Trophoblast cell (in vitro differentiated cells and primary cell): ENCODE results near the gene NCBP1.

ENCODE experiments used
- DNase-seq, 2 donors: peaks; one replicate each; pipeline ENCODE4 v3.0.0-alpha.2; 2016
- H2AFZ ChIP-seq: 2 replicates; pipeline ENCODE4 v1.6.1; 2013; ENCODE audit warnings: low read length, moderate library complexity, mild to moderate bottlenecking; ENCODE audit not compliant: insufficient read depth, poor library complexity
- H2AK5ac ChIP-seq: 2 replicates; pipeline ENCODE4 v1.6.1; 2013; ENCODE audit warnings: mild to moderate bottlenecking, low read length
- H2BK120ac ChIP-seq: 2 replicates; pipeline ENCODE4 v1.6.1; 2013; ENCODE audit warnings: low read length, mild to moderate bottlenecking, moderate library complexity; ENCODE audit not compliant: insufficient read depth, poor library complexity
- H2BK12ac ChIP-seq: 2 replicates; pipeline ENCODE4 v1.6.1; 2013; ENCODE audit warnings: mild to moderate bottlenecking, low read length, moderate library complexity
- H2BK5ac ChIP-seq: 2 replicates; pipeline ENCODE4 v1.6.1; 2013; ENCODE audit warnings: low read length, low read depth, moderate library complexity, mild to moderate bottlenecking; ENCODE audit not compliant: poor library complexity
- H3K14ac ChIP-seq: 2 replicates; pipeline ENCODE4 v1.6.1; 2013; ENCODE audit warnings: mild to moderate bottlenecking, low read length
- H3K18ac ChIP-seq: 2 replicates; pipeline ENCODE4 v1.6.1; 2013; ENCODE audit warnings: mild to moderate bottlenecking, low read length
- H3K23ac ChIP-seq: 2 replicates; pipeline ENCODE4 v1.6.1; 2013; ENCODE audit warnings: low read length
- H3K27ac ChIP-seq: 2 replicates; pipeline ENCODE4 v1.5.1; 2013; ENCODE audit warnings: low read depth, mild to moderate bottlenecking, inconsistent platforms, low read length, moderate library complexity
- H3K27me3 ChIP-seq: 2 replicates; pipeline ENCODE4 v1.6.1; 2013; ENCODE audit warnings: inconsistent platforms, mild to moderate bottlenecking, low read length, moderate library complexity; ENCODE audit not compliant: insufficient read depth
- H3K36me3 ChIP-seq, 2 experiments: 1 replicate in 1 of 2; 2 replicates in 1 of 2; pipeline ENCODE4 v1.6.1; 2013; ENCODE audit warnings: low read length in 2 of 2, mild to moderate bottlenecking in 2 of 2, moderate library complexity in 1 of 2; ENCODE audit not compliant: insufficient read depth in 2 of 2, control insufficient read depth in 1 of 2
- H3K4ac ChIP-seq: 2 replicates; pipeline ENCODE4 v1.6.1; 2013; ENCODE audit warnings: low read depth, mild to moderate bottlenecking, low read length, moderate library complexity
- H3K4me1 ChIP-seq, 2 experiments: 1 replicate in 1 of 2; 2 replicates in 1 of 2; pipeline ENCODE4 v1.6.1; 2013; ENCODE audit warnings: low read length in 2 of 2, mild to moderate bottlenecking in 2 of 2, moderate library complexity in 1 of 2; ENCODE audit not compliant: insufficient read depth in 2 of 2, control insufficient read depth in 1 of 2
- H3K4me2 ChIP-seq: 2 replicates; pipeline ENCODE4 v1.6.1; 2013; ENCODE audit warnings: inconsistent platforms, mild to moderate bottlenecking, low read length, moderate library complexity
- H3K4me3 ChIP-seq: 2 replicates; pipeline ENCODE4 v1.5.1; 2013; ENCODE audit warnings: mild to moderate bottlenecking, low read depth, low read length, inconsistent platforms
- H3K79me1 ChIP-seq: one replicate; pipeline ENCODE4 v1.6.1; 2013; ENCODE audit warnings: low read length
- H3K79me2 ChIP-seq: 2 replicates; pipeline ENCODE4 v1.6.1; 2013; ENCODE audit warnings: low read length, mild to moderate bottlenecking; ENCODE audit not compliant: control insufficient read depth, insufficient read depth, poor library complexity
- H3K9ac ChIP-seq: 2 replicates; pipeline ENCODE4 v1.6.1; 2013; ENCODE audit warnings: mild to moderate bottlenecking, low read length
- H3K9me3 ChIP-seq: 2 replicates; pipeline ENCODE4 v1.6.1; 2013; ENCODE audit warnings: low read depth, mild to moderate bottlenecking, control low read depth, inconsistent platforms, low read length; ENCODE audit not compliant: insufficient read depth
- H4K12ac ChIP-seq: 2 replicates; pipeline ENCODE4 v1.6.1; 2013; ENCODE audit warnings: low read depth, mild to moderate bottlenecking, low read length, moderate library complexity
- H4K8ac ChIP-seq: 2 replicates; pipeline ENCODE4 v1.6.1; 2013; ENCODE audit warnings: low read depth, mild to moderate bottlenecking, low read length, moderate library complexity
- H4K91ac ChIP-seq: one replicate; pipeline ENCODE4 v1.6.1; 2013; ENCODE audit warnings: low read depth, mild to moderate bottlenecking, low read length, moderate library complexity
- WGBS: extraction: QIAGEN DNeasy Blood & Tissue Kit; methylation state at CpG from one replicate; pipeline ENCODE4 v1.1.7; 2013; ENCODE audit warnings: missing lambda C conversion rate; ENCODE audit not compliant: insufficient read length, insufficient coverage; ENCODE audit errors: extremely low coverage; 5-methylcytosine and 5-hydroxymethylcytosine counted together

Gene NCBP1

DNA sequence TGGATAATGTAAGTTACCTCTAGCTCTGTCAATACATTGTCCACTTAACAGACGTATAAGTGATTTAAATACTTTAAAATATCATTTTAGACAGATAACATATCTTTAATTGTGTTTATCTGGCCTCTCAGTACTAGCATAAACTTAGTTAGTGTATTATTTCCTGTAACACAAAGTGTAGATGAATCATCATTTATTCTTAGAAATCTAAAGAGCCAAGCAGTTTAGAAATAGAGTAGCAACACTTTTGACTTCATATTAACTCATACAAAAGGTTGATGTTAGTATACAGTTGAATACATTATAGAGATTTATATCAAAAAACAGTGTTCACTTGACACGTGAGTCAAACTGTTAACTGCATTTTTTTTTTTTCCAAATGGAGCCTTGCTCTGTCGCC lies 18.0 kb downstream of the NCBP1 start:
- no peak overlapping the region for H2AFZ ChIP-seq
- no peak overlapping the region for H3K9ac ChIP-seq
- H2BK12ac ChIP-seq, result no peak overlapping the region
- no peaks in the 10 kb centered on the region for H3K79me1 ChIP-seq
- no peak overlapping the region for H3K14ac ChIP-seq
- no peak for DNase-seq
- H3K4me2 ChIP-seq, result no peak overlapping the region
- no peak overlapping the region for H3K4me3 ChIP-seq
- no peak overlapping the region for H2BK5ac ChIP-seq
- H4K91ac ChIP-seq, result no peak overlapping the region
- no peak overlapping the region for H2AK5ac ChIP-seq
- WGBS, result no CpG with 5 or more reads among the region's 3 CpGs
- H2BK120ac ChIP-seq, result no peak overlapping the region
- H3K27ac ChIP-seq, result no peak overlapping the region
- no peak overlapping the region for H4K8ac ChIP-seq
- peaks cover 22 to 28% of the 10 kb centered on the region in 2 experiments for H3K36me3 ChIP-seq
- H3K4ac ChIP-seq, result no peak overlapping the region
- H4K12ac ChIP-seq, result no peak overlapping the region
- H3K23ac ChIP-seq, result no peak overlapping the region
- H3K18ac ChIP-seq, result no peak overlapping the region
- no peaks in the 10 kb centered on the region for H3K9me3 ChIP-seq
- no peaks in the 10 kb centered on the region for H3K27me3 ChIP-seq
- no peaks in the 10 kb centered on the region for H3K4me1 ChIP-seq
- no peaks in the 10 kb centered on the region for H3K79me2 ChIP-seq

DNA sequence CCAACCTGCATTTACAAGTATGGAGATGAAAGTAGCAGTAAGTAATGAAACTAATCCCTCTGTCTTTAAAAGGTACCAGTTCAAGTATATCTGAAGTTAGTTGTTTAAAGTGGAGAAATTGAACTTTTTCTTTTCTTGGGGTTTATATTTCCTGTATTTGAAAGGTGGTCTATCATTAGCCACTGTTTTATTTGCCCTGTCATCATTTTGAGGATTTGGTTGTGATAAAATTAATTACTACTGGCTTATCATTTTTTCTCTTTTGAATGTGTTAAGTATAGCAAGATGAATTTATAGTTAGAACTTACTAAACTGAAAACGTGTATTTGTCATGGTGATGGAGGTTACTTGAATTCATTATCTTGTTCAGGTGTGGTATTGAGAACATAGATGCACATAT lies 25.1 kb downstream of the NCBP1 start:
- H3K27ac ChIP-seq, result no peak overlapping the region
- no peak overlapping the region for H3K18ac ChIP-seq
- no peak overlapping the region for H4K8ac ChIP-seq
- H3K9me3 ChIP-seq, result no peaks in the 10 kb centered on the region
- no peak overlapping the region for H3K14ac ChIP-seq
- H4K91ac ChIP-seq, result no peak overlapping the region
- no peak overlapping the region for H2AK5ac ChIP-seq
- H3K79me2 ChIP-seq, result no peaks in the 10 kb centered on the region
- H2BK12ac ChIP-seq, result no peak overlapping the region
- H2BK120ac ChIP-seq, result no peak overlapping the region
- H3K27me3 ChIP-seq, result no peaks in the 10 kb centered on the region
- H2AFZ ChIP-seq, result no peak overlapping the region
- H3K9ac ChIP-seq, result no peak overlapping the region
- H3K23ac ChIP-seq, result no peak overlapping the region
- no peak overlapping the region for H3K4ac ChIP-seq
- WGBS, result no CpG with 5 or more reads among the region's 1 CpG
- DNase-seq, result no peak
- H3K4me1 ChIP-seq, result no peaks in the 10 kb centered on the region
- H3K4me2 ChIP-seq, result no peak overlapping the region
- H3K79me1 ChIP-seq, result no peaks in the 10 kb centered on the region
- no peak overlapping the region for H4K12ac ChIP-seq
- no peak overlapping the region for H3K4me3 ChIP-seq
- peaks cover 13 to 38% of the 10 kb centered on the region in 2 experiments for H3K36me3 ChIP-seq
- H2BK5ac ChIP-seq, result no peak overlapping the region

DNA sequence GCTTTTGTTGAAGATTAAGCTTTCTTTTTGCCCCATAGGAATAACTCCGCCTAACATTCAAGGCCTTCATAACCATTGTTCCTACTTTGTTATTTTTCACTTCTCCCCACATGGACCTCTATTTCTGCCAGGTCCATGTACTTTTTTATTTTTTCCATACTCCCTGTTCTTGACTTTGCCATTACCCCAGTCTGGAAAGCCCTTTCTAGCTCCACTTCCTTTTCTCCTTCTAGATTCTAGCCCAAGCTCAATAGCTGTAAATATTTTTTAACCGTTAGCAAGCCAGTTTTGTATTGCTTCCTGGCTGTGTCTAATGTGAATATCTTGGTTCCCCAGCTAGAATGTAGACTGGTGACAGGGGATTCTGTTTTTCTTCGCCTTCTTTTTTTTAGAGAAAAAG lies 26.1 kb downstream of the NCBP1 start:
- H3K4ac ChIP-seq, result no peak overlapping the region
- no peaks in the 10 kb centered on the region for H3K9me3 ChIP-seq
- H3K14ac ChIP-seq, result no peak overlapping the region
- H3K79me1 ChIP-seq, result no peaks in the 10 kb centered on the region
- no peaks in the 10 kb centered on the region for H3K4me1 ChIP-seq
- H3K27ac ChIP-seq, result no peak overlapping the region
- H3K23ac ChIP-seq, result no peak overlapping the region
- no peak overlapping the region for H3K4me3 ChIP-seq
- H3K79me2 ChIP-seq, result no peaks in the 10 kb centered on the region
- no peak overlapping the region for H3K9ac ChIP-seq
- H2AK5ac ChIP-seq, result no peak overlapping the region
- no CpG with 5 or more reads among the region's 3 CpGs for WGBS
- peaks cover 16 to 44% of the 10 kb centered on the region in 2 experiments for H3K36me3 ChIP-seq
- no peak overlapping the region for H4K12ac ChIP-seq
- H4K91ac ChIP-seq, result no peak overlapping the region
- no peak overlapping the region for H4K8ac ChIP-seq
- no peaks in the 10 kb centered on the region for H3K27me3 ChIP-seq
- no peak for DNase-seq
- H2BK5ac ChIP-seq, result no peak overlapping the region
- no peak overlapping the region for H3K18ac ChIP-seq
- H2BK12ac ChIP-seq, result no peak overlapping the region
- no peak overlapping the region for H2BK120ac ChIP-seq
- H2AFZ ChIP-seq, result no peak overlapping the region
- H3K4me2 ChIP-seq, result no peak overlapping the region

DNA sequence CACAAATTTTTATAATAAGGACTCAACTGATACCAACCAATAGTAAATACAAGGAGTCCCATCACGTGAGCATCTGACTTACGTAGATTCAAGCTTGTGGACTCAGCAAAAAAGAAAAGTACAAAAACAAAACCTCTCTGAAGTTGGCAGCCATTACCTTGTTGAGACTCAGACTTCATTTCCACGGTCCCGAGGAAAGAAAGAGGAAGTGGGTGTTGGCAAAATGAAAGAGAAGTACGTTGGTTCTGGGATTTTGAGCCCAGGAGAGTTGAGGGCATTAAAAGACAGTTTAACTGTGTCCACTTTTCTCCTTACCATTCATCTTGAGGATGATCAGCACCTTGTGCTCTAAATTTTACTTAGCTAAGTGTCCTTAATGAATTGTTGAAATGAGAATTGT lies 26.7 kb downstream of the NCBP1 start:
- H2AFZ ChIP-seq, result no peak overlapping the region
- H3K9me3 ChIP-seq, result no peaks in the 10 kb centered on the region
- no peak overlapping the region for H3K14ac ChIP-seq
- H3K36me3 ChIP-seq, result peaks cover 14 to 48% of the 10 kb centered on the region in 2 experiments
- no peak overlapping the region for H4K12ac ChIP-seq
- H2BK12ac ChIP-seq, result no peak overlapping the region
- DNase-seq, result peak in 1 of 2 donors; percentile 7
- no peak overlapping the region for H4K91ac ChIP-seq
- H2AK5ac ChIP-seq, result no peak overlapping the region
- no CpG with 5 or more reads among the region's 5 CpGs for WGBS
- H3K4ac ChIP-seq, result no peak overlapping the region
- no peaks in the 10 kb centered on the region for H3K79me1 ChIP-seq
- no peaks in the 10 kb centered on the region for H3K27me3 ChIP-seq
- no peak overlapping the region for H3K9ac ChIP-seq
- no peak overlapping the region for H2BK5ac ChIP-seq
- H4K8ac ChIP-seq, result no peak overlapping the region
- H3K4me2 ChIP-seq, result no peak overlapping the region
- no peaks in the 10 kb centered on the region for H3K4me1 ChIP-seq
- no peak overlapping the region for H3K18ac ChIP-seq
- H3K79me2 ChIP-seq, result no peaks in the 10 kb centered on the region
- H3K23ac ChIP-seq, result no peak overlapping the region
- no peak overlapping the region for H3K27ac ChIP-seq
- H2BK120ac ChIP-seq, result no peak overlapping the region
- no peak overlapping the region for H3K4me3 ChIP-seq
